Spleen (tissue), 11 donors: ENCODE data around the gene AP2M1. TPM values are rescaled to one million over a fixed set of nuclear protein-coding genes. Genes with fewer than 3 reads are reported as not detected.

ENCODE experiments used
- DNase-seq: peaks from one replicate; pipeline ENCODE4 v3.0.0-alpha.2; 2020
- H3K27ac ChIP-seq, 8 donors: fragments of 200-600 bp; sonication (generic) in 7 of 8; 1 replicate in 4 of 8; 2 replicates in 4 of 8; pipeline versions ENCODE4 v1.5.0 to v1.8.0; 2016 to 2021; ENCODE audit warnings: inconsistent platforms in 4 of 8, mild to moderate bottlenecking in 4 of 8, moderate library complexity in 1 of 8
- H3K27me3 ChIP-seq, 7 donors: fragments of 200-600 bp; sonication (generic) in 6 of 7; replicated peaks in 1 of 7; 1 replicate in 4 of 7; 2 replicates in 3 of 7; pipeline versions ENCODE4 v1.5.0 to v1.8.0; 2016 to 2021; ENCODE audit warnings: inconsistent platforms in 3 of 7, mild to moderate bottlenecking in 1 of 7
- H3K36me3 ChIP-seq, 6 donors: fragments of 200-600 bp; sonication (generic) in 5 of 6; 1 replicate in 4 of 6; 2 replicates in 2 of 6; pipeline versions ENCODE4 v1.5.0 to v1.8.0; 2016 to 2021; ENCODE audit warnings: inconsistent platforms in 2 of 6
- H3K4me1 ChIP-seq, 6 donors: fragments of 200-600 bp; sonication (generic) in 5 of 6; 1 replicate in 3 of 6; 2 replicates in 3 of 6; pipeline versions ENCODE4 v1.5.0 to v1.8.0; 2016 to 2021; ENCODE audit warnings: inconsistent platforms in 3 of 6
- H3K4me3 ChIP-seq, 8 donors: fragments of 200-600 bp; sonication (generic) in 7 of 8; 1 replicate in 4 of 8; 2 replicates in 4 of 8; pipeline versions ENCODE4 v1.5.0 to v1.8.0; 2016 to 2021; ENCODE audit warnings: inconsistent platforms in 4 of 8, mild to moderate bottlenecking in 4 of 8, moderate library complexity in 2 of 8
- H3K9me3 ChIP-seq, 8 donors: fragments of 200-600 bp; sonication (generic) in 7 of 8; 1 replicate in 4 of 8; 2 replicates in 4 of 8; pipeline versions ENCODE4 v1.5.0 to v1.8.0; 2016 to 2021; ENCODE audit warnings: inconsistent platforms in 4 of 8
- CTCF ChIP-seq, 11 experiments: fragments of 200-600 bp in 7 of 11; fragments of 450-650 bp in 4 of 11; sonication (generic) in 4 of 11; IDR thresholded peaks in 8 of 11; conservative IDR thresholded peaks in 3 of 11; 1 replicate in 7 of 11; 2 replicates in 4 of 11; pipeline versions ENCODE4 v1.4.0 to v1.8.0; 2016 to 2021; ENCODE audit warnings: antibody characterized with exemption in 11 of 11, inconsistent platforms in 4 of 11, mild to moderate bottlenecking in 1 of 11
- POLR2A ChIP-seq, 3 donors: fragments of 450-650 bp; IDR thresholded peaks; one replicate each; pipeline ENCODE4 v1.5.1; 2017; ENCODE audit warnings: antibody characterized with exemption in 3 of 3, mild to moderate bottlenecking in 1 of 3
- POLR2AphosphoS5 ChIP-seq, 3 donors: sonication (generic); formaldehyde crosslinking; IDR thresholded peaks; one replicate each; pipeline ENCODE4 v1.5.1; 2017; ENCODE audit warnings: antibody characterized with exemption in 3 of 3
- WGBS, 5 donors: extraction: QIAGEN DNeasy Blood & Tissue Kit in 3 of 5; methylation state at CpG; one replicate each; pipeline versions ENCODE4 v1.1.5 to v1.1.7; 2013 to 2018; 5-methylcytosine and 5-hydroxymethylcytosine counted together
- intact Hi-C: fragments of 100-400 bp; cut with DNase I; formaldehyde crosslinking; loops from one replicate; pipeline ENCODE4 v1.15.0; 2023; ENCODE audit warnings: low total_unique reads
- polyA plus RNA-seq, 3 donors: library from polyadenylated mRNA; stranded (reverse); fragments of 200-250 nt; gene quantifications; one replicate each; pipeline ENCODE4 v1.2.1, GENCODE V29; 2013
- total RNA-seq, 7 donors: library from RNA; depleted of rRNA in 3 of 7; stranded (reverse); fragments of >200 nt in 3 of 7; fragmentation: NEBNext Ultra II Directional in 4 of 7; extraction: Animal tissue kit (Norgen Biotek cat#: 25700) in 4 of 7; gene quantifications; one replicate each; pipeline versions ENCODE4 v1.1.0 to v1.2.1, GENCODE V29; 2016 to 2021
- donor health status: healthy with polysubstance abuse.
- donor health status: DM: no; HTN: no; CAD: no; lungs with moderate emphysema.
- donor health status: DM: no; HTN: no; CAD: no.
- donor health status: Bipolar disorder and iron deficiency.
- donor health status: healthy.
- donor health status: DM: no; HTN: no; CAD: no.
- donor health status: DM: yes; HTN: yes; CAD: no.

Gene AP2M1
- total and polyA plus RNA-seq, 10 donors: 98.7 to 254 (median 195) TPM

- intact Hi-C loops: no loop called here
- peaks cover 0 to 64% (median 53%) of the 10 kb centered on the region in 6 donors for H3K36me3 ChIP-seq
Observed at GRCh38 chr3:184174284-184174645, 390 bp upstream of the AP2M1 start.

GRCh38 chr3:184175506-184175905, 851 bp downstream of the AP2M1 start:
- Histone ChIP-seq H3K27ac (peak overlapping the region; percentile 81 to 97 (median 92)), H3K4me1 (peaks cover 28 to 57% (median 41%) of the 10 kb centered on the region in 6 donors), H3K9me3 (no peaks in the 10 kb centered on the region), H3K4me3 (peak overlapping the region; percentile 79 to 96 (median 90)), H3K36me3 (peaks cover 0 to 64% (median 54%) of the 10 kb centered on the region in 6 donors), H3K27me3 (no peaks in the 10 kb centered on the region)
- peak; percentile 71 for DNase-seq
- intact Hi-C loops: no loop called here
- TF ChIP-seq POLR2A (IDR thresholded peaks at IDR 0.05) (no peak), POLR2AphosphoS5 (IDR thresholded peaks at IDR 0.05) (no peak), CTCF (IDR thresholded peaks at IDR 0.05 in 8 of 11, conservative IDR thresholded peaks at IDR 0.05 in 3 of 11) (no peak)
- 21 to 29% (median 29%) methylated on average over 8 of the region's 8 CpGs for WGBS, 5 donors

More at GRCh38 chr3:184174284-184174645, 390 bp upstream of the AP2M1 start:
- no peak for DNase-seq
- Histone ChIP-seq H3K4me1 (peaks cover 28 to 52% (median 41%) of the 10 kb centered on the region in 6 donors), H3K27me3 (no peaks in the 10 kb centered on the region), H3K4me3 (peak overlapping the region in 3 of 8 donors; percentile 79 to 96 (median 89)), H3K27ac (peak overlapping the region in 6 of 8 donors; percentile 23 to 97 (median 89)), H3K9me3 (no peaks in the 10 kb centered on the region)
- TF ChIP-seq POLR2AphosphoS5 (IDR thresholded peaks at IDR 0.05) (no peak), CTCF (IDR thresholded peaks at IDR 0.05 in 8 of 11, conservative IDR thresholded peaks at IDR 0.05 in 3 of 11) (no peak), POLR2A (IDR thresholded peaks at IDR 0.05) (no peak)
- WGBS, 5 donors: 20 to 24% (median 21%) methylated on average over 4 of the region's 4 CpGs

GRCh38 chr3:184175981-184176376, 1.3 kb downstream of the AP2M1 start:
- intact Hi-C loops: no loop called here
- Histone ChIP-seq H3K27ac (peak overlapping the region; percentile 81 to 97 (median 92)), H3K4me1 (peaks cover 28 to 57% (median 41%) of the 10 kb centered on the region in 6 donors), H3K9me3 (no peaks in the 10 kb centered on the region), H3K4me3 (peak overlapping the region; percentile 79 to 96 (median 90)), H3K27me3 (no peaks in the 10 kb centered on the region), H3K36me3 (peaks cover 0 to 64% (median 54%) of the 10 kb centered on the region in 6 donors)
- WGBS, 5 donors: 39 to 70% (median 60%) methylated on average over 3 of the region's 3 CpGs
- no peak for TF ChIP-seq CTCF (IDR thresholded peaks at IDR 0.05 in 8 of 11, conservative IDR thresholded peaks at IDR 0.05 in 3 of 11)
- TF ChIP-seq POLR2AphosphoS5 (IDR thresholded peaks at IDR 0.05): no peak
- TF ChIP-seq POLR2A (IDR thresholded peaks at IDR 0.05): no peak
- no peak for DNase-seq

- TF ChIP-seq POLR2AphosphoS5 (IDR thresholded peaks at IDR 0.05) (peak in 2 of 3 donors; percentile 12 to 53), POLR2A (IDR thresholded peaks at IDR 0.05) (no peak), CTCF (IDR thresholded peaks at IDR 0.05 in 8 of 11, conservative IDR thresholded peaks at IDR 0.05 in 3 of 11) (no peak)
- no peaks in the 10 kb centered on the region for H3K27me3 ChIP-seq
- intact Hi-C loops: no loop called here
- H3K36me3 ChIP-seq: peaks cover 0 to 64% (median 55%) of the 10 kb centered on the region in 6 donors
- DNase-seq: peak; percentile 83
- WGBS, 5 donors: 43 to 70% (median 54%) methylated on average over 11 to 19 of the region's 19 CpGs
- no peaks in the 10 kb centered on the region for H3K9me3 ChIP-seq
- peak overlapping the region; percentile 29 to 97 (median 92) for H3K27ac ChIP-seq
- H3K4me1 ChIP-seq: peaks cover 28 to 57% (median 41%) of the 10 kb centered on the region in 6 donors
- peak overlapping the region; percentile 79 to 96 (median 90) for H3K4me3 ChIP-seq
Observed at GRCh38 chr3:184176377-184177330, 2.0 kb downstream of the AP2M1 start.
